Smooth muscle cell of the umbilical artery (primary cell): ENCODE results near the gene NMNAT2. TPM values are rescaled to one million over a fixed set of nuclear protein-coding genes. Genes with fewer than 3 reads are reported as not detected.

ENCODE experiments used
- total RNA-seq: library from RNA; depleted of rRNA; stranded (reverse); fragments of >200 nt; gene quantifications from 2 replicates; pipeline ENCODE4 v1.2.3, GENCODE V29; 2014

The NMNAT2 gene
- 1.2 and 11.3 TPM in 2 replicates for total RNA-seq

DNA sequence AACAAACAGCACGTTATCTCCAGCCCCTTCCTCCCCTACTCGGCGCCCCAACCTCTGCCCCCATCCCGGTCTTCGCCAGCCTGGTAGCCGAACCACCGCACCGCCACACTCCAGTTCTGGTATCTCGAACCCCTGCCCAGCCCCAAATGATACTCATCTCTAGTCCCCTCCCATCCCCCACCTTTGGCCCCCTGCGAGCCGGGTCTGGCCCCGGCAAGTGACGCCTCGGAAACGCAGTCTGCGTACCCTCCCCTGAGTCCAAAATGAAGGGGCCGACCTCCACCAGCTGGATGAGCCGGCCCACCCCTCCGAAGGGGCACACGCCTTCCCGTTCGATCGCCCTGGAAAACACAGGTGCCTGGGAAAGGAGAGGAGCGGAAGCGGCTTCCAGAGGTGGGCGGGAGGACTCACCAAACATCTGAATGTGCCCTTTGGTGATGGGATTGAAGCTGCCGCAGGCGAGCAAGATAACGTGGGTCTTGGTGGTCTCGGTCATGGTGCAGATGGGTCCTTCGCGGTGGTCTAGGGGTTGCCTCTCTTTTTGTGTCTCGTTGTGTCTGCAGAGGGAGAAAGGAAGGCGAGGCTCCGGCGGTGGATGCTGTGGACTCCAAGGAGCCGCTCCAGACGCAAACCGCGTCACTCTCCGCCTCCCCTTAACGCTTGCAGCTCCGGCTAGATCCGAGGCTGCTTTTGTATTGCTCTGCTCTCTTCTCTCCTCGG lies at the start of gene NMNAT2:
TSS of gene NMNAT2 (minus strand) at position 609 of the 720 bp plus-strand sequence. CDS start at position 496, 113 bp downstream.

Other genes with a start within 250 kb of the NMNAT2 start
- 203 and 594 TPM in 2 replicates for gene LAMC2, start 232.1 kb downstream of the NMNAT2 start, total RNA-seq
- gene SMG7, start 54.1 kb upstream of the NMNAT2 start, total RNA-seq: 30.0 and 40.4 TPM in 2 replicates
- not detected in 2 replicates for gene NCF2, start 172.1 kb upstream of the NMNAT2 start, total RNA-seq
- gene ARPC5, start 217.4 kb upstream of the NMNAT2 start, total RNA-seq: 212 and 236 TPM in 2 replicates
- gene APOBEC4, start 234.9 kb upstream of the NMNAT2 start, total RNA-seq: not detected in 2 replicates